WTC11 (cell line): ENCODE results near the gene LMCD1.

ENCODE experiments used
- E2F5 ChIP-seq: sonication (generic); formaldehyde crosslinking; IDR thresholded peaks from 2 replicates; pipeline ENCODE4 v1.8.1; 2022; ENCODE audit warnings: mild to moderate bottlenecking, moderate library complexity, missing genetic modification reagents
- ELF4 ChIP-seq: sonication (generic); formaldehyde crosslinking; IDR thresholded peaks from 2 replicates; pipeline ENCODE4 v1.8.1; 2022; ENCODE audit warnings: low read depth, mild to moderate bottlenecking, moderate library complexity, missing genetic modification reagents
- ETV6 ChIP-seq: sonication (generic); formaldehyde crosslinking; IDR thresholded peaks from 2 replicates; pipeline ENCODE4 v1.8.1; 2022; ENCODE audit warnings: mild to moderate bottlenecking, missing genetic modification reagents
- MXD4 ChIP-seq: fragments of 250-450 bp; sonication (Bioruptor Pico); IDR thresholded peaks from 2 replicates; pipeline ENCODE4 v1.8.0; 2021; ENCODE audit warnings: mild to moderate bottlenecking, moderate library complexity, borderline replicate concordance
- PREB ChIP-seq: sonication (generic); formaldehyde crosslinking; IDR thresholded peaks from 2 replicates; pipeline ENCODE4 v1.8.1; 2022; ENCODE audit warnings: mild to moderate bottlenecking, missing genetic modification reagents, moderate library complexity, borderline replicate concordance
- SP1 ChIP-seq: sonication (generic); formaldehyde crosslinking; conservative IDR thresholded peaks from 2 replicates; pipeline ENCODE4 v1.8.1; 2022; ENCODE audit warnings: missing genetic modification reagents
- ZNF232 ChIP-seq: sonication (generic); formaldehyde crosslinking; IDR thresholded peaks from 2 replicates; pipeline ENCODE4 v1.8.0; 2022; ENCODE audit warnings: mild to moderate bottlenecking, missing genetic modification reagents
- ZNF416 ChIP-seq: fragments of 250-450 bp; sonication (Bioruptor Pico); IDR thresholded peaks from 2 replicates; pipeline ENCODE4 v1.9.0; 2021; ENCODE audit warnings: mild to moderate bottlenecking, inconsistent platforms
- TF ChIP-seq, protein P1 (sequence below): sonication (generic); formaldehyde crosslinking; IDR thresholded peaks from 2 replicates; pipeline ENCODE4 v1.8.0; 2022; ENCODE audit warnings: mild to moderate bottlenecking, missing genetic modification reagents
- TF ChIP-seq, protein P2 (sequence below): fragments of 200-600 bp; IDR thresholded peaks from 2 replicates; pipeline ENCODE4 v1.8.0; 2022; ENCODE audit warnings: antibody characterized with exemption

DNA sequence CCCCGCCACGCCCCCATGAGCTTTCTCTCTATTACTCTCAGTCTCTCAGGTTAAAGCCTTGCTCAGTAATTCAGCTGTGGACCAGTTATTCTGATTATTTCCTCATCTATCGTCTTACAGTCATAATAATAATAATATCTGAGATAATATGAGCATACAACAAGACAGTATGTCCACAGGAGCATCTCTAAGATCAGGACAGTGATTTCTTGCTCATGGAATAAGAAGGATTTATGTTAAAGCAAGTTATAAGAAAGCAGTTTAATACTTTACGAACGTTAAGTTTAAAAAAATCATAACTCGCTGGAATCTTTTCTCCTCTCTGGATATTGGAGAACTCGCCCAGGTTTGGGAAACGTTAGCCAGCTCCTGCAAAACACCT is 643 bp upstream of the LMCD1 start:
- TF ChIP-seq ZNF232 (CRISPR knock-in tag) (no peak), PREB (CRISPR knock-in tag) (no peak), ELF4 (CRISPR knock-in tag) (no peak), MXD4 (CRISPR knock-in tag) (no peak), ZNF416 (CRISPR knock-in tag) (no peak), E2F5 (CRISPR knock-in tag) (no peak), SP1 (no peak), ETV6 (CRISPR knock-in tag) (no peak)
- TF ChIP-seq, protein P1, sequence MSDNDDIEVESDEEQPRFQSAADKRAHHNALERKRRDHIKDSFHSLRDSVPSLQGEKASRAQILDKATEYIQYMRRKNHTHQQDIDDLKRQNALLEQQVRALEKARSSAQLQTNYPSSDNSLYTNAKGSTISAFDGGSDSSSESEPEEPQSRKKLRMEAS (CRISPR knock-in tag) = no peak
- TF ChIP-seq, protein P2, sequence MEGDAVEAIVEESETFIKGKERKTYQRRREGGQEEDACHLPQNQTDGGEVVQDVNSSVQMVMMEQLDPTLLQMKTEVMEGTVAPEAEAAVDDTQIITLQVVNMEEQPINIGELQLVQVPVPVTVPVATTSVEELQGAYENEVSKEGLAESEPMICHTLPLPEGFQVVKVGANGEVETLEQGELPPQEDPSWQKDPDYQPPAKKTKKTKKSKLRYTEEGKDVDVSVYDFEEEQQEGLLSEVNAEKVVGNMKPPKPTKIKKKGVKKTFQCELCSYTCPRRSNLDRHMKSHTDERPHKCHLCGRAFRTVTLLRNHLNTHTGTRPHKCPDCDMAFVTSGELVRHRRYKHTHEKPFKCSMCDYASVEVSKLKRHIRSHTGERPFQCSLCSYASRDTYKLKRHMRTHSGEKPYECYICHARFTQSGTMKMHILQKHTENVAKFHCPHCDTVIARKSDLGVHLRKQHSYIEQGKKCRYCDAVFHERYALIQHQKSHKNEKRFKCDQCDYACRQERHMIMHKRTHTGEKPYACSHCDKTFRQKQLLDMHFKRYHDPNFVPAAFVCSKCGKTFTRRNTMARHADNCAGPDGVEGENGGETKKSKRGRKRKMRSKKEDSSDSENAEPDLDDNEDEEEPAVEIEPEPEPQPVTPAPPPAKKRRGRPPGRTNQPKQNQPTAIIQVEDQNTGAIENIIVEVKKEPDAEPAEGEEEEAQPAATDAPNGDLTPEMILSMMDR = no peak
